Peyer's patch (tissue), 4 donors: Measurements from ENCODE around the gene TUBA1C. TPM values are rescaled to one million over a fixed set of nuclear protein-coding genes. Genes with fewer than 3 reads are reported as not detected.
A peak's percentile ranks its signal among the peaks of the same experiment; 100 is the strongest.

ENCODE experiments used
- DNase-seq, 3 donors: peaks; one replicate each; pipeline ENCODE4 v3.0.0-alpha.2; 2017 to 2019
- H3K27ac ChIP-seq, 4 donors: fragments of 200-600 bp; sonication (generic); one replicate each; pipeline ENCODE4 v1.5.1; 2016 to 2019
- H3K27me3 ChIP-seq, 2 donors: fragments of 200-600 bp; sonication (generic); one replicate each; pipeline ENCODE4 v1.5.1; 2019
- H3K36me3 ChIP-seq, 3 donors: fragments of 200-600 bp; sonication (generic); one replicate each; pipeline ENCODE4 v1.5.1; 2016 to 2019
- H3K4me1 ChIP-seq, 4 donors: fragments of 200-600 bp; sonication (generic); one replicate each; pipeline ENCODE4 v1.5.1; 2016 to 2019
- H3K4me3 ChIP-seq, 4 donors: fragments of 200-600 bp; sonication (generic); 1 replicate in 3 of 4; 2 replicates in 1 of 4; pipeline ENCODE4 v1.5.1; 2016 to 2019; ENCODE audit warnings: mild to moderate bottlenecking in 1 of 4
- H3K9me3 ChIP-seq, 4 donors: fragments of 200-600 bp; sonication (generic); one replicate each; pipeline ENCODE4 v1.5.1; 2016 to 2019; ENCODE audit warnings: mild to moderate bottlenecking in 1 of 4
- CTCF ChIP-seq, 6 experiments: fragments of 450-650 bp in 4 of 6; fragments of 200-600 bp in 2 of 6; sonication (generic) in 1 of 6; IDR thresholded peaks; one replicate each; pipeline ENCODE4 v1.5.1; 2017 to 2019; ENCODE audit warnings: antibody characterized with exemption in 6 of 6, mild to moderate bottlenecking in 3 of 6, moderate library complexity in 1 of 6
- POLR2A ChIP-seq, 2 donors: fragments of 450-650 bp; IDR thresholded peaks; one replicate each; pipeline ENCODE4 v1.5.1; 2017; ENCODE audit warnings: antibody characterized with exemption in 2 of 2, mild to moderate bottlenecking in 2 of 2, moderate library complexity in 2 of 2
- total RNA-seq, 4 donors: library from RNA; depleted of rRNA; stranded (reverse); fragments of >200 nt; gene quantifications; one replicate each; pipeline ENCODE4 v1.1.0, GENCODE V29; 2016

Gene TUBA1C
- total RNA-seq, 4 donors from 2014 or later, result 143 to 442 (median 276) TPM

GRCh38 chr12:49283541-49284429 lies 18.9 kb downstream of the TUBA1C start:
- no peaks in the 10 kb centered on the region for H3K36me3 ChIP-seq
- no peak overlapping the region for H3K4me3 ChIP-seq
- no peaks in the 10 kb centered on the region for H3K9me3 ChIP-seq
- TF ChIP-seq POLR2A (IDR thresholded peaks at IDR 0.05), result no peak
- no peak for TF ChIP-seq CTCF (IDR thresholded peaks at IDR 0.05)
- peak in 1 of 3 donors; percentile 33 for DNase-seq
- H3K27me3 ChIP-seq, result no peaks in the 10 kb centered on the region
- no peaks in the 10 kb centered on the region for H3K4me1 ChIP-seq
- H3K27ac ChIP-seq, result no peak overlapping the region

- H3K4me3 ChIP-seq, result no peak overlapping the region
Measured at GRCh38 chr12:49284672-49285071, 19.8 kb downstream of the TUBA1C start.

GRCh38 chr12:49287876-49288275 lies 23.0 kb downstream of the TUBA1C start:
- no peak overlapping the region for H3K4me3 ChIP-seq
- no peak overlapping the region for H3K27ac ChIP-seq
- no peaks in the 10 kb centered on the region for H3K4me1 ChIP-seq
- peak in 1 of 3 donors; percentile 27 for DNase-seq
- H3K27me3 ChIP-seq, result no peaks in the 10 kb centered on the region
- TF ChIP-seq CTCF (IDR thresholded peaks at IDR 0.05), result no peak
- TF ChIP-seq POLR2A (IDR thresholded peaks at IDR 0.05), result no peak
- H3K36me3 ChIP-seq, result no peaks in the 10 kb centered on the region
- no peaks in the 10 kb centered on the region for H3K9me3 ChIP-seq

More at GRCh38 chr12:49284672-49285071, 19.8 kb downstream of the TUBA1C start:
- peak in 1 of 3 donors; percentile 10 for DNase-seq
- H3K9me3 ChIP-seq, result no peaks in the 10 kb centered on the region
- no peaks in the 10 kb centered on the region for H3K36me3 ChIP-seq
- TF ChIP-seq POLR2A (IDR thresholded peaks at IDR 0.05) (no peak), CTCF (IDR thresholded peaks at IDR 0.05) (no peak)
- no peak overlapping the region for H3K27ac ChIP-seq
- H3K27me3 ChIP-seq, result no peaks in the 10 kb centered on the region
- H3K4me1 ChIP-seq, result no peaks in the 10 kb centered on the region

- H3K9me3 ChIP-seq, result no peaks in the 10 kb centered on the region
- no peaks in the 10 kb centered on the region for H3K36me3 ChIP-seq
- no peak overlapping the region for H3K4me3 ChIP-seq
- peak in 2 of 3 donors; percentile 62 to 86 for DNase-seq
- no peak overlapping the region for H3K27ac ChIP-seq
- no peaks in the 10 kb centered on the region for H3K27me3 ChIP-seq
- no peaks in the 10 kb centered on the region for H3K4me1 ChIP-seq
- TF ChIP-seq POLR2A (IDR thresholded peaks at IDR 0.05) (no peak), CTCF (IDR thresholded peaks at IDR 0.05) (peak; percentile 79 to 91 (median 86))
Measured at GRCh38 chr12:49288412-49288853, 23.6 kb downstream of the TUBA1C start.

GRCh38 chr12:49288922-49289555 lies 24.2 kb downstream of the TUBA1C start:
- TF ChIP-seq POLR2A (IDR thresholded peaks at IDR 0.05), result no peak
- no peak for TF ChIP-seq CTCF (IDR thresholded peaks at IDR 0.05)
- H3K4me3 ChIP-seq, result no peak overlapping the region
- no peaks in the 10 kb centered on the region for H3K27me3 ChIP-seq
- H3K4me1 ChIP-seq, result no peaks in the 10 kb centered on the region
- no peaks in the 10 kb centered on the region for H3K36me3 ChIP-seq
- peak in 1 of 3 donors; percentile 42 for DNase-seq
- no peak overlapping the region for H3K27ac ChIP-seq
- H3K9me3 ChIP-seq, result no peaks in the 10 kb centered on the region
